H1 (cell line): Measurements from ENCODE around the gene PLSCR1. TPM values are rescaled to one million over a fixed set of nuclear protein-coding genes. Genes with fewer than 3 reads are reported as not detected.

Experiments used
- BCL11A ChIP-seq, 2 experiments: IDR thresholded peaks; one replicate each; pipeline ENCODE4 v1.6.1; 2011; ENCODE audit warnings: low read depth in 2 of 2, low read length in 2 of 2, mild to moderate bottlenecking in 2 of 2
- CTBP2 ChIP-seq: IDR thresholded peaks from 2 replicates; pipeline ENCODE4 v1.7.0; 2011; ENCODE audit warnings: borderline replicate concordance, mild to moderate bottlenecking, moderate library complexity, mixed read lengths, low read length; ENCODE audit not compliant: insufficient read depth, insufficient read length
- HDAC6 ChIP-seq: IDR thresholded peaks from one replicate; pipeline ENCODE4 v1.7.1; 2012; ENCODE audit warnings: low read depth, mild to moderate bottlenecking, inconsistent platforms, low read length, moderate library complexity
- RAD21 ChIP-seq, 2 experiments: IDR thresholded peaks in 1 of 2; conservative IDR thresholded peaks in 1 of 2; 2 replicates each; pipeline ENCODE4 v1.6.1; 2011; ENCODE audit warnings: low read depth in 2 of 2, low read length in 2 of 2, improper control_type of control experiment in 1 of 2, inconsistent platforms in 1 of 2, mild to moderate bottlenecking in 1 of 2, moderate library complexity in 1 of 2
- TCF12 ChIP-seq: IDR thresholded peaks from 2 replicates; pipeline ENCODE4 v1.6.1; 2011; ENCODE audit warnings: low read depth, mild to moderate bottlenecking, low read length
- TEAD4 ChIP-seq: IDR thresholded peaks from 2 replicates; pipeline ENCODE4 v1.6.1; 2012; ENCODE audit warnings: low read depth, low read length, inconsistent platforms, mixed read lengths
- polyA plus RNA-seq, 7 experiments: library from polyadenylated mRNA; depleted of rRNA in 3 of 7; stranded (reverse) in 5 of 7; unstranded in 2 of 7; fragments of >200 nt in 5 of 7; fragments of 200-250 nt in 2 of 7; gene quantifications; 1 replicate in 5 of 7; 2 replicates in 1 of 7; 4 replicates in 1 of 7; pipeline versions ENCODE4 v1.2.1 to v1.2.3, GENCODE V29; 2011 to 2013; ENCODE audit warnings: missing spikeins in 2 of 7, mixed read lengths in 2 of 7
- total RNA-seq: library from RNA; stranded (reverse); fragmentation: NEBNext Ultra II Directional; extraction: Animal tissue kit (Norgen Biotek cat#: 25700); gene quantifications from 2 replicates; pipeline ENCODE4 v1.2.1, GENCODE V29; 2021

Gene PLSCR1
- total and polyA plus RNA-seq, 2 of the 8 experiments (the other 6 are each of a cell fraction or from before 2014, with no cell fraction given), result 32.2 to 48.5 TPM

GRCh38 chr3:146513386-146514051 lies 30.9 kb downstream of the PLSCR1 start (continued):
- no peak for TF ChIP-seq TEAD4
- TF ChIP-seq RAD21 (IDR thresholded peaks at IDR 0.05 in 1 of 2, conservative IDR thresholded peaks at IDR 0.05 in 1 of 2; ENCODE audit: low read depth in 2 of 2, low read length in 2 of 2), result no peak
- TF ChIP-seq TCF12, result no peak
- no peak for TF ChIP-seq CTBP2
- TF ChIP-seq BCL11A (IDR thresholded peaks at IDR 0.05; ENCODE audit: low read depth in 2 of 2, low read length in 2 of 2), result no peak
- TF ChIP-seq HDAC6, result no peak
